HCT116 (cell line): ENCODE results near the gene GMIP. TPM values are rescaled to one million over a fixed set of nuclear protein-coding genes. Genes with fewer than 3 reads are reported as not detected.

Source experiments
- ATAC-seq: fragments of 200-7000 bp; cut with Tn5 transposase; 2 replicates; pipeline ENCODE4 v1.9.1; 2020; ENCODE audit warnings: mild to moderate bottlenecking, moderate library complexity
- BruUV-seq: library from RNA; stranded (reverse); fragments of 400-500 nt; replicated peaks from 2 replicates; lab custom pipeline; 2021; lab: Mats Ljungman, UMichigan
- CTCF ChIA-PET: fragments of 300-600 bp; sonication (Branson Sonifier 250); formaldehyde crosslinking; loops from one replicate; lab custom pipeline; 2021; ENCODE audit warnings: antibody characterized with exemption; lab: Charles Lee
- POLR2A ChIA-PET: fragments of 300-600, 350-600 bp; sonication (Branson Sonifier 250); formaldehyde crosslinking; loops from one replicate; lab custom pipeline; 2021; ENCODE audit warnings: antibody characterized with exemption; lab: Charles Lee
- RAD21 ChIA-PET, 2 experiments: fragments of 300-600 bp; sonication (Branson Sonifier 250); formaldehyde crosslinking; loops; one replicate each; lab custom pipeline; 2023; ENCODE audit warnings: low total read pairs in 2 of 2; ENCODE audit not compliant: uncharacterized antibody in 2 of 2, unreplicated experiment in 2 of 2, low non-redundant PET in 1 of 2; lab: Charles Lee
- DNase-seq: peaks from one replicate; pipeline ENCODE4 v3.0.0-alpha.2; 2010; ENCODE audit warnings: low read depth, low spot score
- H2AFZ ChIP-seq: fragments of 200-600 bp; shearing (Covaris generic), sonication (generic); 2 replicates; pipeline ENCODE4 v1.6.1; 2017; ENCODE audit warnings: low read depth, mixed run types, mixed read lengths, antibody characterized with exemption, low read length; ENCODE audit not compliant: poor library complexity, severe bottlenecking
- H3K27ac ChIP-seq: 2 replicates; pipeline ENCODE4 v1.5.1; 2012; ENCODE audit warnings: low read depth, low read length
- H3K27me3 ChIP-seq: fragments of 200-600 bp; sonication (generic); 2 replicates; pipeline ENCODE4 v1.6.1; 2016; ENCODE audit warnings: mixed run types, low read length, mixed read lengths; ENCODE audit not compliant: insufficient read depth
- H3K36me3 ChIP-seq, 2 experiments: fragments of 200-500 bp in 1 of 2; fragments of 200-600 bp in 1 of 2; sonication (Bioruptor generic) in 1 of 2; sonication (generic) in 1 of 2; 2 replicates each; pipeline versions ENCODE4 v1.5.1 to v1.6.1; 2014 to 2016; ENCODE audit warnings: low read length in 2 of 2, inconsistent platforms in 1 of 2, mixed read lengths in 1 of 2, mixed run types in 1 of 2; ENCODE audit not compliant: insufficient read depth in 2 of 2, control insufficient read depth in 1 of 2
- H3K4me1 ChIP-seq, 2 experiments: fragments of 200-600 bp in 1 of 2; sonication (generic) in 1 of 2; 2 replicates each; pipeline versions ENCODE4 v1.5.1 to v1.6.1; 2012 to 2017; ENCODE audit warnings: low read length in 2 of 2, inconsistent platforms in 1 of 2, mild to moderate bottlenecking in 1 of 2, mixed read lengths in 1 of 2, mixed run types in 1 of 2, moderate library complexity in 1 of 2; ENCODE audit not compliant: insufficient read depth in 2 of 2, control insufficient read depth in 1 of 2
- H3K4me2 ChIP-seq: fragments of 200-600 bp; sonication (generic); 2 replicates; pipeline ENCODE4 v1.6.1; 2017; ENCODE audit warnings: mixed run types, low read length, mixed read lengths
- H3K4me3 ChIP-seq, 2 experiments: fragments of 200-600 bp in 1 of 2; sonication (generic) in 1 of 2; replicated peaks in 1 of 2; 2 replicates each; pipeline ENCODE4 v1.5.1; 2011 to 2016; ENCODE audit warnings: low read length in 2 of 2, control low read depth in 1 of 2, low read depth in 1 of 2, mild to moderate bottlenecking in 1 of 2, mixed read lengths in 1 of 2, mixed run types in 1 of 2
- H3K79me2 ChIP-seq: fragments of 200-600 bp; sonication (generic); 2 replicates; pipeline ENCODE4 v1.6.1; 2017; ENCODE audit warnings: mild to moderate bottlenecking, mixed run types, low read length, moderate library complexity, mixed read lengths; ENCODE audit not compliant: insufficient read depth
- H3K9ac ChIP-seq: fragments of 200-600 bp; sonication (generic); 2 replicates; pipeline ENCODE4 v1.6.1; 2016; ENCODE audit warnings: low read length, mixed read lengths
- H3K9me2 ChIP-seq: fragments of 200-600 bp; sonication (generic), shearing (Covaris generic); 2 replicates; pipeline ENCODE4 v1.6.1; 2017; ENCODE audit warnings: mixed run types, mild to moderate bottlenecking, moderate library complexity; ENCODE audit not compliant: insufficient read depth
- H3K9me3 ChIP-seq, 2 experiments: fragments of 200-500 bp in 1 of 2; fragments of 200-600 bp in 1 of 2; sonication (Bioruptor generic) in 1 of 2; sonication (generic) in 1 of 2; 2 replicates each; pipeline ENCODE4 v1.6.1; 2014 to 2017; ENCODE audit warnings: low read length in 2 of 2, mixed read lengths in 2 of 2, inconsistent platforms in 1 of 2, low read depth in 1 of 2, mild to moderate bottlenecking in 1 of 2, mixed run types in 1 of 2, moderate library complexity in 1 of 2; ENCODE audit not compliant: control insufficient read depth in 1 of 2, insufficient read depth in 1 of 2
- H4K20me1 ChIP-seq: fragments of 200-600 bp; sonication (generic), shearing (Covaris generic); 2 replicates; pipeline ENCODE4 v1.6.1; 2017; ENCODE audit warnings: mixed run types, mild to moderate bottlenecking, moderate library complexity; ENCODE audit not compliant: insufficient read depth
- CBX3 ChIP-seq: IDR thresholded peaks from 2 replicates; pipeline ENCODE4 v1.6.1; 2012; ENCODE audit warnings: low read depth
- POLR2A ChIP-seq: IDR thresholded peaks from 2 replicates; pipeline ENCODE4 v1.7.0; 2011; ENCODE audit warnings: borderline replicate concordance; ENCODE audit not compliant: insufficient read depth, insufficient read length; ENCODE audit errors: extremely low read depth
- RAD21 ChIP-seq: IDR thresholded peaks from 2 replicates; pipeline ENCODE4 v1.6.1; 2012; ENCODE audit warnings: low read depth, mild to moderate bottlenecking
- SIN3A ChIP-seq: IDR thresholded peaks from 2 replicates; pipeline ENCODE4 v1.6.1; 2012; ENCODE audit warnings: low read depth
- TCF7L2 ChIP-seq: IDR thresholded peaks from 2 replicates; pipeline ENCODE4 v1.7.0; 2011; ENCODE audit warnings: borderline replicate concordance, inconsistent platforms; ENCODE audit not compliant: insufficient read depth, insufficient read length; ENCODE audit errors: extremely low read depth
- ZBTB33 ChIP-seq: IDR thresholded peaks from 2 replicates; pipeline ENCODE4 v1.6.1; 2011; ENCODE audit warnings: mild to moderate bottlenecking, low read length, moderate library complexity; ENCODE audit not compliant: insufficient replicate concordance; ENCODE audit errors: extremely low read depth
- ZFX ChIP-seq: fragments of 450-650 bp; IDR thresholded peaks from 2 replicates; pipeline ENCODE4 v1.6.1; 2017
- ZNF274 ChIP-seq: fragments of 200-500 bp; sonication (Bioruptor generic); IDR thresholded peaks from 2 replicates; pipeline ENCODE4 v1.6.1; 2014; ENCODE audit warnings: mild to moderate bottlenecking, low read depth, low read length, inconsistent platforms
- intact Hi-C: fragments of 100-400 bp; cut with micrococcal nuclease; formaldehyde crosslinking; loops from 2 replicates; pipeline ENCODE4 v1.10.0; 2022
- total RNA-seq: library from RNA; stranded (reverse); gene quantifications from one replicate; pipeline ENCODE4 v1.2.1, GENCODE V29; 2021; ENCODE audit not compliant: unreplicated experiment
- TF ChIP-seq, protein P1 (sequence below): IDR thresholded peaks from 2 replicates; pipeline ENCODE4 v1.6.1; 2012; ENCODE audit warnings: low read depth

GMIP gene
- total RNA-seq, 1 experiment from 2014 or later: 16.3 TPM

GRCh38 chr19:19633711-19634515 is 9.5 kb downstream of the GMIP start:
- Histone ChIP-seq H3K4me1 (peaks cover 0 to 5% of the 10 kb centered on the region in 2 experiments; a peak in 3 of 4 replicates), H3K9ac (no peak overlapping the region), H4K20me1 (no peaks in the 10 kb centered on the region), H3K36me3 (peaks cover 5 to 12% of the 10 kb centered on the region in 2 experiments; a peak in 3 of 4 replicates), H3K79me2 (no peaks in the 10 kb centered on the region), H3K27ac (no peak overlapping the region), H3K9me2 (no peaks in the 10 kb centered on the region), H2AFZ (no peak overlapping the region), H3K27me3 (no peaks in the 10 kb centered on the region), H3K4me2 (no peak overlapping the region), H3K4me3 (no peak overlapping the region), H3K9me3 (no peaks in the 10 kb centered on the region)
- BruUV-seq: no TSS peak
- TF ChIP-seq POLR2A (no peak), SIN3A (no peak), CBX3 (no peak), TCF7L2 (no peak), ZNF274 (no peak), ZBTB33 (no peak), ZFX (no peak), RAD21 (no peak)
- TF ChIP-seq, protein P1, sequence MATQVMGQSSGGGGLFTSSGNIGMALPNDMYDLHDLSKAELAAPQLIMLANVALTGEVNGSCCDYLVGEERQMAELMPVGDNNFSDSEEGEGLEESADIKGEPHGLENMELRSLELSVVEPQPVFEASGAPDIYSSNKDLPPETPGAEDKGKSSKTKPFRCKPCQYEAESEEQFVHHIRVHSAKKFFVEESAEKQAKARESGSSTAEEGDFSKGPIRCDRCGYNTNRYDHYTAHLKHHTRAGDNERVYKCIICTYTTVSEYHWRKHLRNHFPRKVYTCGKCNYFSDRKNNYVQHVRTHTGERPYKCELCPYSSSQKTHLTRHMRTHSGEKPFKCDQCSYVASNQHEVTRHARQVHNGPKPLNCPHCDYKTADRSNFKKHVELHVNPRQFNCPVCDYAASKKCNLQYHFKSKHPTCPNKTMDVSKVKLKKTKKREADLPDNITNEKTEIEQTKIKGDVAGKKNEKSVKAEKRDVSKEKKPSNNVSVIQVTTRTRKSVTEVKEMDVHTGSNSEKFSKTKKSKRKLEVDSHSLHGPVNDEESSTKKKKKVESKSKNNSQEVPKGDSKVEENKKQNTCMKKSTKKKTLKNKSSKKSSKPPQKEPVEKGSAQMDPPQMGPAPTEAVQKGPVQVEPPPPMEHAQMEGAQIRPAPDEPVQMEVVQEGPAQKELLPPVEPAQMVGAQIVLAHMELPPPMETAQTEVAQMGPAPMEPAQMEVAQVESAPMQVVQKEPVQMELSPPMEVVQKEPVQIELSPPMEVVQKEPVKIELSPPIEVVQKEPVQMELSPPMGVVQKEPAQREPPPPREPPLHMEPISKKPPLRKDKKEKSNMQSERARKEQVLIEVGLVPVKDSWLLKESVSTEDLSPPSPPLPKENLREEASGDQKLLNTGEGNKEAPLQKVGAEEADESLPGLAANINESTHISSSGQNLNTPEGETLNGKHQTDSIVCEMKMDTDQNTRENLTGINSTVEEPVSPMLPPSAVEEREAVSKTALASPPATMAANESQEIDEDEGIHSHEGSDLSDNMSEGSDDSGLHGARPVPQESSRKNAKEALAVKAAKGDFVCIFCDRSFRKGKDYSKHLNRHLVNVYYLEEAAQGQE: no peak
- ChIA-PET RAD21 (no interaction called here), CTCF (no interaction called here), POLR2A (no interaction called here)
- no peak for ATAC-seq
- intact Hi-C loops: no loop called here
- no peak for DNase-seq
